Naive thymus-derived CD4-positive, alpha-beta T cell (primary cell): ENCODE results near the gene FITM1. TPM values are rescaled to one million over a fixed set of nuclear protein-coding genes. Genes with fewer than 3 reads are reported as not detected.

Experiments
- ATAC-seq: fragments of 150-1000 bp; cut with Tn5 transposase; 2 replicates; pipeline ENCODE4 v1.10.0; 2021; ENCODE audit warnings: mild to moderate bottlenecking, moderate library complexity
- CTCF ChIA-PET: fragments of 350-600 bp; sonication (Branson Sonifier 250); formaldehyde crosslinking; loops from one replicate; lab custom pipeline; 2021; ENCODE audit warnings: antibody characterized with exemption; lab: Charles Lee
- POLR2A ChIA-PET: fragments of 350-600 bp; sonication (Branson Sonifier 250); formaldehyde crosslinking; loops from one replicate; lab custom pipeline; 2021; ENCODE audit warnings: antibody characterized with exemption, inconsistent platforms; lab: Charles Lee
- DNase-seq, 9 donors: peaks; one replicate each; pipeline versions ENCODE4 v3.0.0 to v3.0.0-alpha.2; 2020 to 2022; ENCODE audit warnings: mixed read lengths in 1 of 9
- H3K27ac ChIP-seq: one replicate; pipeline ENCODE4 v1.7.0; 2013; ENCODE audit warnings: mild to moderate bottlenecking, low read depth, low read length, moderate library complexity
- H3K27me3 ChIP-seq, 2 donors: one replicate each; pipeline ENCODE4 v1.7.0; 2013; ENCODE audit warnings: low read length in 2 of 2, mild to moderate bottlenecking in 2 of 2, moderate library complexity in 2 of 2; ENCODE audit not compliant: control insufficient read depth in 2 of 2, insufficient read depth in 2 of 2
- H3K36me3 ChIP-seq, 3 experiments: 1 replicate in 2 of 3; 2 replicates in 1 of 3; pipeline ENCODE4 v1.7.0; 2013; ENCODE audit warnings: low read length in 3 of 3, mild to moderate bottlenecking in 3 of 3, moderate library complexity in 1 of 3; ENCODE audit not compliant: insufficient read depth in 3 of 3, control insufficient read depth in 2 of 3
- H3K4me1 ChIP-seq, 2 donors: one replicate each; pipeline ENCODE4 v1.7.0; 2013; ENCODE audit warnings: low read length in 2 of 2, mild to moderate bottlenecking in 2 of 2, moderate library complexity in 1 of 2; ENCODE audit not compliant: control insufficient read depth in 2 of 2, insufficient read depth in 2 of 2
- H3K4me3 ChIP-seq: 2 replicates; pipeline ENCODE4 v1.7.0; 2013; ENCODE audit warnings: mild to moderate bottlenecking, low read length
- H3K9me3 ChIP-seq, 3 experiments: 1 replicate in 2 of 3; 2 replicates in 1 of 3; pipeline ENCODE4 v1.7.0; 2013; ENCODE audit warnings: low read length in 3 of 3; ENCODE audit not compliant: control insufficient read depth in 2 of 3
- H3K27ac Mint-ChIP-seq, 9 donors: one replicate each; pipeline ENCODE4 v1.8.0; 2020 to 2022; ENCODE audit warnings: mixed read lengths in 9 of 9, mild to moderate bottlenecking in 8 of 9, moderate library complexity in 5 of 9, inconsistent platforms in 2 of 9
- H3K27me3 Mint-ChIP-seq, 5 donors: one replicate each; pipeline ENCODE4 v1.8.0; 2021 to 2022; ENCODE audit warnings: mixed read lengths in 5 of 5, mild to moderate bottlenecking in 1 of 5
- H3K36me3 Mint-ChIP-seq, 5 donors: one replicate each; pipeline ENCODE4 v1.8.0; 2020 to 2022; ENCODE audit warnings: mixed read lengths in 5 of 5, mild to moderate bottlenecking in 3 of 5, inconsistent platforms in 1 of 5
- H3K4me1 Mint-ChIP-seq, 7 donors: one replicate each; pipeline ENCODE4 v1.8.0; 2020 to 2022; ENCODE audit warnings: mixed read lengths in 7 of 7, mild to moderate bottlenecking in 3 of 7, inconsistent platforms in 1 of 7
- H3K4me3 Mint-ChIP-seq, 10 donors: one replicate each; pipeline ENCODE4 v1.8.0; 2020 to 2022; ENCODE audit warnings: mild to moderate bottlenecking in 10 of 10, mixed read lengths in 10 of 10, moderate library complexity in 6 of 10, inconsistent platforms in 2 of 10
- H3K9me3 Mint-ChIP-seq, 11 donors: one replicate each; pipeline ENCODE4 v1.8.0; 2020 to 2022; ENCODE audit warnings: mixed read lengths in 11 of 11, mild to moderate bottlenecking in 4 of 11, inconsistent platforms in 1 of 11, moderate library complexity in 1 of 11
- intact Hi-C, 2 donors: fragments of 100-400 bp; cut with micrococcal nuclease; formaldehyde crosslinking; loops; one replicate each; pipeline ENCODE4 v1.15.1; 2023
- polyA plus RNA-seq, 2 donors: library from polyadenylated mRNA; unstranded; fragments of 300-500 nt; fragmentation: Illumina TruSeq; gene quantifications; one replicate each; pipeline ENCODE4 v1.2.3, GENCODE V29; 2021
- total RNA-seq, 6 experiments: library from RNA in 5 of 6; stranded (reverse) in 5 of 6; gene quantifications; 1 replicate in 5 of 6; 2 replicates in 1 of 6; pipeline ENCODE4 v1.2.3 and lab custom pipeline; 2021 to 2026

Gene FITM1
- total and polyA plus RNA-seq, 7 experiments from 2014 or later: 0.48 to 4.3 (median 1.8) TPM

DNA sequence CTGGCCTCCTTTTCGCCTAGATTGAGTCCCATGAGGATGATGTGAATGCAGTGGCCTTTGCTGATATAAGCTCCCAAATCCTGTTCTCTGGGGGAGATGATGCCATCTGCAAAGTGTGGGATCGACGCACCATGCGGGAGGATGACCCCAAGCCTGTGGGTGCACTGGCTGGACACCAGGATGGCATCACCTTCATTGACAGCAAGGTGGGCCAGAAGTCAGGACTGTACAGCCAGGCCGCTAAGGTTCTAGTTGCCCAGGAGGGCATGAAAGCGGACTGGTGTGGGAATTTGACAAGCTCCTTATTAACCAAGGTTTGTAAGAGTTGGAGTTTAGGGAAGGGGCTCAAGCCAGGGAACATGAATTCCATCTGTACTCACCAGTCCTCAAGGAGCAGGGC is 10.8 kb upstream of the FITM1 start:
- Histone ChIP-seq H3K36me3 (peaks cover 21 to 76% (median 42%) of the 10 kb centered on the region in 3 experiments), H3K4me3 (no peak overlapping the region), H3K27ac (peak overlapping the region; percentile 19), H3K27me3 (no peaks in the 10 kb centered on the region), H3K4me1 (peaks cover 14 to 18% of the 10 kb centered on the region in 2 donors), H3K9me3 (no peaks in the 10 kb centered on the region)
- ATAC-seq (no peak), DNase-seq (no peak)
- peaks cover 0 to 4% (median 0%) of the 10 kb centered on the region in 11 donors for H3K9me3 Mint-ChIP-seq
- peaks cover 9 to 57% (median 37%) of the 10 kb centered on the region in 5 donors for H3K36me3 Mint-ChIP-seq
- peaks cover 18 to 44% (median 37%) of the 10 kb centered on the region in 7 donors for H3K4me1 Mint-ChIP-seq
- H3K27me3 Mint-ChIP-seq: peaks cover 0 to 3% (median 0%) of the 10 kb centered on the region in 5 donors
- ChIA-PET CTCF (interaction anchor here (0.8 to 1.3 kb wide), 2 partner anchors 13 to 31 kb away, joined by 3 read pairs; no protein-coding TSS in a partner anchor), POLR2A (interaction anchor here (0.6 to 15.5 kb wide), 2 partner anchors 16 to 83 kb away, joined by 3 to 298 read pairs; partner anchors contain the start of genes EMC9, FITM1 and PSME1)
- H3K27ac Mint-ChIP-seq: peak overlapping the region in 2 of 9 donors; percentile 21 to 25
- H3K4me3 Mint-ChIP-seq: no peak overlapping the region
- intact Hi-C loops: loop anchor here (10.0 kb wide), 4 partner anchors 555 to 1025 kb away; partner anchors contain the start of genes ACIN1 (in 2 of the 2), C14orf119 (in 2 of the 2), BCL2L2 (in 1 of the 2) and PPP1R3E (in 1 of the 2)

DNA sequence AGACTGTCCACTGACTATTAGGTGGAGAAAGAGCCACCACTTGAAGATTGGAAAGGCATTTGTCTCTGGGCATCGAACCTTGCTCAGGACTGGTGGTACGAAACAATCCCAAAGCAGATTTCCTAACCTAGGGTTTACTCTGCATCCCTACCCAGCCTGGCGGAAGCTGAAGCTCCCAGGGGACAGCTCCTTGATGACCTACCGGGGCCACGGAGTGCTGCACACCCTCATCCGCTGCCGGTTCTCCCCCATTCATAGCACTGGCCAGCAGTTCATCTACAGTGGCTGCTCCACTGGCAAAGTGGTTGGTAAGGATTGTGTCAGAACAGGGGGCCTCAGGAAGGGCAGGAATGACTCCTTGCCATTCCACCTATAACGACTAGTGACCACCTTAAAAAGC is 9.2 kb upstream of the FITM1 start:
- H3K4me1 ChIP-seq: peaks cover 7 to 11% of the 10 kb centered on the region in 2 donors
- intact Hi-C loops: no loop called here
- Mint-ChIP-seq H3K9me3 (peaks cover 0 to 3% (median 0%) of the 10 kb centered on the region in 11 donors), H3K27ac (peak overlapping the region in 3 of 9 donors; percentile 41 to 70 (median 61)), H3K4me1 (peaks cover 9 to 31% (median 24%) of the 10 kb centered on the region in 7 donors), H3K27me3 (no peaks in the 10 kb centered on the region), H3K36me3 (peaks cover 9 to 49% (median 33%) of the 10 kb centered on the region in 5 donors), H3K4me3 (no peak overlapping the region)
- no peak overlapping the region for H3K27ac ChIP-seq
- no peaks in the 10 kb centered on the region for H3K9me3 ChIP-seq
- no peak overlapping the region for H3K4me3 ChIP-seq
- ChIA-PET POLR2A (interaction anchor here (1.0 to 15.5 kb wide), 2 partner anchors 12 to 15 kb away, joined by 3 to 298 read pairs; partner anchors contain the start of genes EMC9, FITM1 and PSME1), CTCF (no interaction called here)
- DNase-seq: no peak
- ATAC-seq: no peak
- no peaks in the 10 kb centered on the region for H3K27me3 ChIP-seq
- H3K36me3 ChIP-seq: peaks cover 21 to 76% (median 42%) of the 10 kb centered on the region in 3 experiments

DNA sequence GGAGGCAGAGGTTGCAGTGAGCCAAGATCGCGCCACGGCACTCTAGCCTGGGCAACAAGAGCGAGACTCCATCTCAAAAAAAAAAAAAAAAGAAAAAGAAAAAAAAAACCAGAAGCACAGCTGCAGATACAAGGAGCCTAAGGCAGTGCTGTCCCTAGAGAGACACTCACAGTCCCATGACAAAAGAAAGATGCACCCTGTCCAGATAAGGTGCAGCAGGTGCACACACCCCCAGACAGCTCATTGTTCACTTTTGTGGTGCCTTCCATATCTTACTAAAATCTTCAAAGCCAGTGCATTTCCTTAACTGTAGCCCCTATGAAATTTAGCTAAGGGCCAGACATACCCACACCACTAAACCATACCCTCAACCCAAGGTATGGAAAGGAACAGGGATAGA is 8.0 kb upstream of the FITM1 start:
- Mint-ChIP-seq H3K9me3 (peaks cover 0 to 3% (median 0%) of the 10 kb centered on the region in 11 donors), H3K36me3 (peaks cover 9 to 42% (median 30%) of the 10 kb centered on the region in 5 donors), H3K27ac (peak overlapping the region in 2 of 9 donors; percentile 51 to 56), H3K4me3 (no peak overlapping the region), H3K4me1 (peaks cover 2 to 19% (median 16%) of the 10 kb centered on the region in 7 donors), H3K27me3 (no peaks in the 10 kb centered on the region)
- DNase-seq (no peak), ATAC-seq (no peak)
- ChIA-PET CTCF (interaction anchor here (0.6 kb wide), 1 partner anchor 81 kb away, joined by 4 read pairs; no protein-coding TSS in a partner anchor), POLR2A (interaction anchor here (15.5 kb wide), 1 partner anchor 14 kb away, joined by 298 read pairs; the partner anchor contains the start of genes EMC9, FITM1 and PSME1)
- intact Hi-C loops: no loop called here
- no peaks in the 10 kb centered on the region for H3K27me3 ChIP-seq
- no peak overlapping the region for H3K27ac ChIP-seq
- H3K9me3 ChIP-seq: no peaks in the 10 kb centered on the region
- H3K36me3 ChIP-seq: peaks cover 21 to 68% (median 34%) of the 10 kb centered on the region in 3 experiments
- H3K4me3 ChIP-seq: no peak overlapping the region
- H3K4me1 ChIP-seq: no peaks in the 10 kb centered on the region

DNA sequence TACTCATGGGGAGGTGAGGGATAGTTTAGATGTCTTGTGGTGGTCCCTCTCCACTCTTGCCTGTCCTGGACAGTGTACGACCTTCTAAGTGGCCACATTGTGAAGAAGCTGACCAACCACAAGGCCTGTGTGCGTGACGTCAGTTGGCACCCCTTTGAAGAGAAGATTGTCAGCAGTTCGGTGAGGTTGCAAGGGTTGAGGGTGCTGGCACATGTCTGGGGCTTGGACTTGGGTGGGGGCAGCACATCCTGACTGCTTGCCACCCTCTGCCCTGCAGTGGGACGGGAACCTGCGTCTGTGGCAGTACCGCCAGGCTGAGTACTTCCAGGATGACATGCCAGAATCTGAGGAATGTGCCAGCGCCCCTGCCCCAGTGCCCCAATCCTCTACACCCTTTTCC is 7.6 kb upstream of the FITM1 start:
- Histone ChIP-seq H3K27ac (no peak overlapping the region), H3K27me3 (no peaks in the 10 kb centered on the region), H3K36me3 (peaks cover 21 to 63% (median 30%) of the 10 kb centered on the region in 3 experiments), H3K9me3 (no peaks in the 10 kb centered on the region), H3K4me3 (no peak overlapping the region), H3K4me1 (no peaks in the 10 kb centered on the region)
- H3K4me1 Mint-ChIP-seq: peaks cover 2 to 15% (median 11%) of the 10 kb centered on the region in 7 donors
- POLR2A ChIA-PET: interaction anchor here (1.3 to 15.5 kb wide), 3 partner anchors 8 to 38 kb away, joined by 3 to 298 read pairs (median 13); partner anchors contain the start of genes DCAF11, EMC9, FITM1 and NRL
- intact Hi-C loops: no loop called here
- CTCF ChIA-PET: no interaction called here
- H3K4me3 Mint-ChIP-seq: no peak overlapping the region
- peak overlapping the region in 4 of 9 donors; percentile 20 to 56 (median 46) for H3K27ac Mint-ChIP-seq
- H3K36me3 Mint-ChIP-seq: peaks cover 9 to 41% (median 30%) of the 10 kb centered on the region in 5 donors
- H3K27me3 Mint-ChIP-seq: no peaks in the 10 kb centered on the region
- peaks cover 0 to 3% (median 0%) of the 10 kb centered on the region in 11 donors for H3K9me3 Mint-ChIP-seq
- ATAC-seq (no peak), DNase-seq (no peak)

DNA sequence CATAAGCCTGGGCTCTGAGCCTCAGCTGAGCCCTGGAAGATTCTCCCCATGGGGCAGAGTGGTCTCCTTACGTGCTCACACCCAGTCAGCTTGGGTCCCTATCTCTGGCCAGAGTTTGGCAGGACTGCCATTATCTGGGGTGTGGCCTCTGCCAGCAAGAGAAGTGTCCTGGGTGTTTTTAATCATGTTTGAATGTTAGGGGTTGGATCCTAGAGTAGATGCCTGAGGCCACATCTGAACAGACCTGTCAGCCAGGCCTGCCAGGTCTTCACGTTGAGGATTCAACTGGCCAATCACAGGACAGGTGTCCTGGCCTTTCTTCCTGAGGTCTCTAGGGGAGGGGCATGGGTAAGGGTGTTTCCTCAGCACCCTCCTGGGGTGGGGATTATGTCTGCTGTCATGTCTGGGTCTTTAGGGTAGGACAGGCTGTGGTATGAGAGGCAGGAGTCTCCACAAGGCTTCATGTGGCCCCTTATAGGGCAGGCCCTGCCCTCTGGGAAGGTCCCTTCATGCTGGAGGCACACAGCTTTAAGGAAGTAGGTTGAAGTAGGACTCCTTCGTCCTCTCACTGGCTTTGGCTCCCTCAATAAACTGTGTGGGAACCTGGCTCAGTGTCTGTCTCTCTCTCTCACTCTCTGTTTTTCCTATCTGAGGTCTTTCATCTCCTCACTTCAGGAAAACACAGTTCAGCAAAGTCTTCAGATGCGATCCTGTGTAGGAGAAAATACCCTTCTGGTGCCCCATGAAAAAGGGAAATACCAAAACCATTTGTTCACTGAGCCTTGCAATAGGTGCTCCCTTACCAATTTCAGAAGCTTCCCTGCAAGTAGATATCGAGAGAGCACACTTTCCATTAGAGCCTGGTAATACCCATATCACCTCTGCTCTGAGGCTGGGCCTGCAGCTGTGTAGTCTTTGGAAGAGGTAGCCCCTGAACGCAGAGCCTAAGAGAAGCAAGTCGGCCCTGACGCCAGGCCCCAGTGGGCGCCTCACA is 6.7 kb upstream of the FITM1 start:
- Histone ChIP-seq H3K9me3 (no peaks in the 10 kb centered on the region), H3K4me1 (no peaks in the 10 kb centered on the region), H3K27ac (no peak overlapping the region), H3K4me3 (no peak overlapping the region), H3K27me3 (no peaks in the 10 kb centered on the region), H3K36me3 (peaks cover 21 to 55% (median 22%) of the 10 kb centered on the region in 3 experiments)
- H3K4me3 Mint-ChIP-seq: no peak overlapping the region
- CTCF ChIA-PET: interaction anchor here (1.3 kb wide), 1 partner anchor 37 kb away, joined by 3 read pairs; the partner anchor contains the start of gene IRF9
- no peaks in the 10 kb centered on the region for H3K27me3 Mint-ChIP-seq
- POLR2A ChIA-PET: interaction anchor here (0.9 to 15.5 kb wide), 6 partner anchors 9 to 188 kb away, joined by 3 to 298 read pairs (median 3); partner anchors contain the start of genes DCAF11, EMC9, FITM1 and LTB4R
- intact Hi-C loops: no loop called here
- peak; percentile 38 for ATAC-seq
- peaks cover 0 to 11% (median 5%) of the 10 kb centered on the region in 7 donors for H3K4me1 Mint-ChIP-seq
- peaks cover 0 to 3% (median 0%) of the 10 kb centered on the region in 11 donors for H3K9me3 Mint-ChIP-seq
- DNase-seq: no peak
- peaks cover 5 to 32% (median 26%) of the 10 kb centered on the region in 5 donors for H3K36me3 Mint-ChIP-seq
- H3K27ac Mint-ChIP-seq: peak overlapping the region in 7 of 9 donors; percentile 27 to 52 (median 40)

GRCh38 chr14:24126939-24127338 is 3.5 kb upstream of the FITM1 start:
- no peak overlapping the region for H3K27ac ChIP-seq
- Mint-ChIP-seq H3K27ac (peak overlapping the region in 2 of 9 donors; percentile 21 to 36), H3K4me1 (peaks cover 4 to 14% (median 9%) of the 10 kb centered on the region in 7 donors), H3K36me3 (peaks cover 0 to 21% (median 10%) of the 10 kb centered on the region in 5 donors), H3K27me3 (no peaks in the 10 kb centered on the region), H3K9me3 (peaks cover 0 to 1% (median 0%) of the 10 kb centered on the region in 11 donors), H3K4me3 (no peak overlapping the region)
- no peak for DNase-seq
- H3K9me3 ChIP-seq: no peaks in the 10 kb centered on the region
- POLR2A ChIA-PET: interaction anchor here (0.6 to 15.5 kb wide), 4 partner anchors 9 to 28 kb away, joined by 3 to 298 read pairs (median 3); partner anchors contain the start of genes DCAF11, EMC9, FITM1 and NRL
- peaks cover 0 to 5% of the 10 kb centered on the region in 2 donors for H3K4me1 ChIP-seq
- CTCF ChIA-PET: no interaction called here
- no peak overlapping the region for H3K4me3 ChIP-seq
- no peak for ATAC-seq
- intact Hi-C loops: loop anchor here in 1 of 2 donors (1.0 kb wide), 1 partner anchor 9 kb away; the partner anchor contains the start of gene PSME1
- peaks cover 0 to 28% (median 12%) of the 10 kb centered on the region in 3 experiments for H3K36me3 ChIP-seq
- no peaks in the 10 kb centered on the region for H3K27me3 ChIP-seq
